PC-3 (cell line): ENCODE measurements around the gene MET.

Source experiments
- CTCF ChIP-seq: fragments of 300-600 bp; sonication (generic); conservative IDR thresholded peaks from 2 replicates; pipeline ENCODE4 v1.5.1; 2017; ENCODE audit warnings: antibody characterized with exemption, low read depth, mild to moderate bottlenecking, low read length
- EZH2 ChIP-seq: fragments of 300-600 bp; sonication (generic); IDR thresholded peaks from one replicate; pipeline ENCODE4 v1.6.1; 2017; ENCODE audit warnings: antibody characterized with exemption, mild to moderate bottlenecking, low read length; ENCODE audit not compliant: unreplicated experiment
- EZH2phosphoT487 ChIP-seq: fragments of 300-600 bp; sonication (generic); IDR thresholded peaks from 2 replicates; pipeline ENCODE4 v1.6.1; 2018; ENCODE audit warnings: mild to moderate bottlenecking, antibody characterized with exemption, low read length, borderline replicate concordance

DNA sequence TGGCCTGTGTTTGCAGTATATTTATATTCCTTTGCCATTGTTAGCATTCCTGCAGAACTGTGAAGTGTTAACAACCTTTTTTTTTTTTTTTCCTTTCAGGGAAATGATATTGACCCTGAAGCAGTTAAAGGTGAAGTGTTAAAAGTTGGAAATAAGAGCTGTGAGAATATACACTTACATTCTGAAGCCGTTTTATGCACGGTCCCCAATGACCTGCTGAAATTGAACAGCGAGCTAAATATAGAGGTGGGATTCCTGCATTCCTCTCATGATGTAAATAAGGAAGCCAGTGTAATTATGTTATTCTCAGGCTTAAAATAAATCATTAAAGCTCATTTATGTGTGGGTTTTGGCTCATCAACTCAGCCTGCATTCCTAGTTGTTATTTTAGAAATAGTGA is 97.5 kb downstream of the MET start:
- no peak for TF ChIP-seq CTCF
- TF ChIP-seq EZH2: no peak
- TF ChIP-seq EZH2phosphoT487: no peak
